ENCODE results near the gene ZNRF1. TPM values are rescaled to one million over a fixed set of nuclear protein-coding genes. Genes with fewer than 3 reads are reported as not detected.

The ZNRF1 gene
- total RNA-seq, 1 experiment from 2014 or later, result 52.3 TPM

DNA sequence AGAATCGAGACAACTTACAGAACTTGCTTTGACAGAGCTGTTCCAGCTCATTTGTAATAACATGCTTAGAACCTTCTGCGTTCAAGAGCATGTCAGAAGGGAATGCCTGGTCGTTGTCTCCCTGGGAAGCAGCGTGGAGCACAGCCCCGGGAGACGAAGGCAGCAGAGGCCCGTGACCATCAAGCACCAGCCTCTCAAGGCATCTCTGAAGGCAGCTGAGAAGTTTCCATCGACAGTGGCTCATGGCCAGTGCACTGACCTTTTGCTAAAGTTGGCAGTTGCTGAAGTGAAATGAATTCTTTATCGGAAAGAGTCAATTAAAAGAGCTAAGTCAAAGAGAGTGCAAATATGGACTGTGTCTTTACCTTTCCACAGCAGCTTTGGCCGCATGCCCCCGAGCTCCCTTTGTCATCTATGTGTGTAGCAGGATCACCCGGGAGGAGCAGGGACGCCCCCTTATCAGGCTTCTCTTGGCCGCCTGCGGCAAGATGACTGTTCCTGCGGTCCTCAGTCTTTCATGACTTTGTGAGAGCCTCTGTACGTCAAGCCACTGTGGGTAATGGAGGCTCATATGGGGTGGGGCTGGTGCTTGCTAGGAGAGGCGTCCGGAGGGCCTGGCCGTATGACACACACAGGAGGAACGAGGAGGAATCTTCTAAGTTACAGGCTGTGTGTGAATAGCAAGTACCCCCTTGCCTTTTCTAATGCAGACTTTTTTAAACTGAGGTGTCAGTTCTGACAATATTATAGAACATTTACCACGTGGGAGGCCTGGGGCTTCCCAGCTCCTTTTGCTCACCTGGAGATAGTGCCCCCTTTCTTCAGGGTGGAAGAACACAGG, 63.5 kb downstream of the ZNRF1 start:
- BruUV-seq (replicated peaks), result no TSS peak
- Histone ChIP-seq H3K27me3 (ENCODE audit: control insufficient read depth, insufficient read depth, low read length) (no peaks in the 10 kb centered on the region), H3K36me3 (ENCODE audit: control insufficient read depth, insufficient read depth, low read length) (no peaks in the 10 kb centered on the region), H3K27ac (ENCODE audit: low read length) (peak overlapping the region; percentile 65), H3K4me1 (ENCODE audit: control insufficient read depth, insufficient read depth, low read length) (peaks cover 31% of the 10 kb centered on the region), H3K4me3 (ENCODE audit: low read depth in 2 of 2, low read length in 2 of 2) (no peak overlapping the region), H3K9me3 (ENCODE audit: control insufficient read depth, insufficient read depth, low read depth, low read length) (no peaks in the 10 kb centered on the region)
- DNase-seq (ENCODE audit: low read depth, low spot score) (no peak), ATAC-seq (peak; percentile 37; the same call in 1 of the 2 replicates)
- ChIA-PET POLR2A (no interaction called here), CTCF (interaction anchor here (0.6 to 1.0 kb wide), 2 partner anchors 49 to 132 kb away, joined by 4 to 12 read pairs; no protein-coding TSS in a partner anchor)
- TF ChIP-seq TCF7L2 (IDR thresholded peaks at IDR 0.05; ENCODE audit: low read depth, low read length) (no peak), POLR2AphosphoS5 (IDR thresholded peaks at IDR 0.05; ENCODE audit: low read depth, low read length) (no peak), SIN3A (IDR thresholded peaks at IDR 0.05; ENCODE audit: borderline replicate concordance, insufficient read depth, low read depth, low read length) (no peak)
- TF ChIP-seq, protein P1, sequence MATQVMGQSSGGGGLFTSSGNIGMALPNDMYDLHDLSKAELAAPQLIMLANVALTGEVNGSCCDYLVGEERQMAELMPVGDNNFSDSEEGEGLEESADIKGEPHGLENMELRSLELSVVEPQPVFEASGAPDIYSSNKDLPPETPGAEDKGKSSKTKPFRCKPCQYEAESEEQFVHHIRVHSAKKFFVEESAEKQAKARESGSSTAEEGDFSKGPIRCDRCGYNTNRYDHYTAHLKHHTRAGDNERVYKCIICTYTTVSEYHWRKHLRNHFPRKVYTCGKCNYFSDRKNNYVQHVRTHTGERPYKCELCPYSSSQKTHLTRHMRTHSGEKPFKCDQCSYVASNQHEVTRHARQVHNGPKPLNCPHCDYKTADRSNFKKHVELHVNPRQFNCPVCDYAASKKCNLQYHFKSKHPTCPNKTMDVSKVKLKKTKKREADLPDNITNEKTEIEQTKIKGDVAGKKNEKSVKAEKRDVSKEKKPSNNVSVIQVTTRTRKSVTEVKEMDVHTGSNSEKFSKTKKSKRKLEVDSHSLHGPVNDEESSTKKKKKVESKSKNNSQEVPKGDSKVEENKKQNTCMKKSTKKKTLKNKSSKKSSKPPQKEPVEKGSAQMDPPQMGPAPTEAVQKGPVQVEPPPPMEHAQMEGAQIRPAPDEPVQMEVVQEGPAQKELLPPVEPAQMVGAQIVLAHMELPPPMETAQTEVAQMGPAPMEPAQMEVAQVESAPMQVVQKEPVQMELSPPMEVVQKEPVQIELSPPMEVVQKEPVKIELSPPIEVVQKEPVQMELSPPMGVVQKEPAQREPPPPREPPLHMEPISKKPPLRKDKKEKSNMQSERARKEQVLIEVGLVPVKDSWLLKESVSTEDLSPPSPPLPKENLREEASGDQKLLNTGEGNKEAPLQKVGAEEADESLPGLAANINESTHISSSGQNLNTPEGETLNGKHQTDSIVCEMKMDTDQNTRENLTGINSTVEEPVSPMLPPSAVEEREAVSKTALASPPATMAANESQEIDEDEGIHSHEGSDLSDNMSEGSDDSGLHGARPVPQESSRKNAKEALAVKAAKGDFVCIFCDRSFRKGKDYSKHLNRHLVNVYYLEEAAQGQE (IDR thresholded peaks at IDR 0.05; ENCODE audit: insufficient read depth in 1 of 2, low read depth in 2 of 2, low read length in 1 of 2), result no peak
- TF ChIP-seq, protein P2, sequence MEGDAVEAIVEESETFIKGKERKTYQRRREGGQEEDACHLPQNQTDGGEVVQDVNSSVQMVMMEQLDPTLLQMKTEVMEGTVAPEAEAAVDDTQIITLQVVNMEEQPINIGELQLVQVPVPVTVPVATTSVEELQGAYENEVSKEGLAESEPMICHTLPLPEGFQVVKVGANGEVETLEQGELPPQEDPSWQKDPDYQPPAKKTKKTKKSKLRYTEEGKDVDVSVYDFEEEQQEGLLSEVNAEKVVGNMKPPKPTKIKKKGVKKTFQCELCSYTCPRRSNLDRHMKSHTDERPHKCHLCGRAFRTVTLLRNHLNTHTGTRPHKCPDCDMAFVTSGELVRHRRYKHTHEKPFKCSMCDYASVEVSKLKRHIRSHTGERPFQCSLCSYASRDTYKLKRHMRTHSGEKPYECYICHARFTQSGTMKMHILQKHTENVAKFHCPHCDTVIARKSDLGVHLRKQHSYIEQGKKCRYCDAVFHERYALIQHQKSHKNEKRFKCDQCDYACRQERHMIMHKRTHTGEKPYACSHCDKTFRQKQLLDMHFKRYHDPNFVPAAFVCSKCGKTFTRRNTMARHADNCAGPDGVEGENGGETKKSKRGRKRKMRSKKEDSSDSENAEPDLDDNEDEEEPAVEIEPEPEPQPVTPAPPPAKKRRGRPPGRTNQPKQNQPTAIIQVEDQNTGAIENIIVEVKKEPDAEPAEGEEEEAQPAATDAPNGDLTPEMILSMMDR (IDR thresholded peaks at IDR 0.05), result no peak; the same call in 1 of the 2 replicates
- intact Hi-C loops (cut with micrococcal nuclease; ENCODE audit: unreplicated experiment) (no loop called here), in situ Hi-C loops (cut with HindIII; ENCODE audit: low pct_unique_long_range_greater_than_20kb, low sequenced_read_pairs) (no loop called here)

DNA sequence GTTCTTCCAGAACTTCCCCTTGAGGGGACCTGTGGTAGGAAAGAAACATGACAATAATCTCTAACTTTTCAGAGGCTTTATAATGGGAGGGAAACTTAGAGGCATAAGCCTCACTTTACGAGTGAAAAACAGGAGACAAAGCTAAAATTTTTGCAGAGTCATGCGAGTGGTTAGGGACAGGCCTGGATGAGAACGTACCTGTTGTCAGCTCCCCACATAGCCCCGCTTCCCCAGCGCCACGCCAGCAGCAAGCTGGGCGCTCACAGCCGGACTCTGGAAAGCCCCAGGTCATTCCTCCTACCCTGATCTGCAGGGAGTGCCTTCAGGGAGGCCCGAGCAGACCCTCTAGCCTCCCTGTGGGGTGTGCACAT, 64.1 kb downstream of the ZNRF1 start:
- DNase-seq (ENCODE audit: low read depth, low spot score) (no peak), ATAC-seq (peak; percentile 29; the same call in 1 of the 2 replicates)
- intact Hi-C loops (cut with micrococcal nuclease; ENCODE audit: unreplicated experiment) (no loop called here), in situ Hi-C loops (cut with HindIII; ENCODE audit: low pct_unique_long_range_greater_than_20kb, low sequenced_read_pairs) (no loop called here)
- H3K36me3 ChIP-seq (ENCODE audit: control insufficient read depth, insufficient read depth, low read length), result no peaks in the 10 kb centered on the region
- TF ChIP-seq, protein P2 (IDR thresholded peaks at IDR 0.05), result no peak
- TF ChIP-seq POLR2AphosphoS5 (IDR thresholded peaks at IDR 0.05; ENCODE audit: low read depth, low read length), result no peak
- TF ChIP-seq, protein P1 (IDR thresholded peaks at IDR 0.05; ENCODE audit: insufficient read depth in 1 of 2, low read depth in 2 of 2, low read length in 1 of 2), result no peak
- no peak for TF ChIP-seq SIN3A (IDR thresholded peaks at IDR 0.05; ENCODE audit: borderline replicate concordance, insufficient read depth, low read depth, low read length)
- TF ChIP-seq TCF7L2 (IDR thresholded peaks at IDR 0.05; ENCODE audit: low read depth, low read length), result no peak
- no peak overlapping the region for H3K4me3 ChIP-seq (ENCODE audit: low read depth in 2 of 2, low read length in 2 of 2)
- BruUV-seq (replicated peaks), result no TSS peak
- H3K9me3 ChIP-seq (ENCODE audit: control insufficient read depth, insufficient read depth, low read depth, low read length), result no peaks in the 10 kb centered on the region
- ChIA-PET POLR2A (no interaction called here), CTCF (interaction anchor here (0.6 kb wide), 2 partner anchors 12 to 132 kb away, joined by 3 to 12 read pairs; no protein-coding TSS in a partner anchor)
- H3K4me1 ChIP-seq (ENCODE audit: control insufficient read depth, insufficient read depth, low read length), result peaks cover 31% of the 10 kb centered on the region
- H3K27ac ChIP-seq (ENCODE audit: low read length), result peak overlapping the region; percentile 65
- no peaks in the 10 kb centered on the region for H3K27me3 ChIP-seq (ENCODE audit: control insufficient read depth, insufficient read depth, low read length)
